ENCODE measurements around the gene NUBP1. TPM values are rescaled to one million over a fixed set of nuclear protein-coding genes. Genes with fewer than 3 reads are reported as not detected.
"Not testable (repeated sequence)": the region's sequence is repeated elsewhere in the genome, so short reads cannot be mapped to it uniquely, and the experiment has no call there.

NUBP1 gene
- total RNA-seq, 1 donor from 2014 or later: 32.9 TPM

GRCh38 chr16:10787304-10787703 lies 43.7 kb downstream of the NUBP1 start:
- H3K36me3 Mint-ChIP-seq (ENCODE audit: low read depth): peaks cover 4% of the 10 kb centered on the region
- TF ChIP-seq CTCF (conservative IDR thresholded peaks at IDR 0.05): no peak
- H3K27me3 Mint-ChIP-seq (ENCODE audit: low read depth): no peaks in the 10 kb centered on the region
- H3K27ac Mint-ChIP-seq (ENCODE audit: unreplicated experiment): no peak overlapping the region
- no peak for DNase-seq (ENCODE audit: low read depth, low spot score)
- peaks cover 3% of the 10 kb centered on the region for H3K9me3 Mint-ChIP-seq
- peaks cover 4% of the 10 kb centered on the region for H3K4me1 Mint-ChIP-seq
- H3K4me3 Mint-ChIP-seq: no peak overlapping the region

- H3K4me3 Mint-ChIP-seq; H3K27me3 Mint-ChIP-seq (ENCODE audit: low read depth); H3K4me1 Mint-ChIP-seq; H3K9me3 Mint-ChIP-seq; DNase-seq (ENCODE audit: low read depth, low spot score); H3K36me3 Mint-ChIP-seq (ENCODE audit: low read depth): not testable (repeated sequence)
- H3K27ac Mint-ChIP-seq (ENCODE audit: unreplicated experiment): peak overlapping the region; percentile 62
These were observed 45.0 kb downstream of the NUBP1 start for GRCh38 chr16:10788630-10789029.

- Mint-ChIP-seq H3K27me3 (ENCODE audit: low read depth) (no peaks in the 10 kb centered on the region), H3K27ac (ENCODE audit: unreplicated experiment) (no peak overlapping the region), H3K9me3 (peaks cover 3% of the 10 kb centered on the region), H3K36me3 (ENCODE audit: low read depth) (peaks cover 6% of the 10 kb centered on the region), H3K4me1 (peaks cover 4% of the 10 kb centered on the region), H3K4me3 (no peak overlapping the region)
- no peak for DNase-seq (ENCODE audit: low read depth, low spot score)
- TF ChIP-seq CTCF (conservative IDR thresholded peaks at IDR 0.05): no peak
These were observed 47.4 kb downstream of the NUBP1 start for GRCh38 chr16:10791048-10791447.

DNA sequence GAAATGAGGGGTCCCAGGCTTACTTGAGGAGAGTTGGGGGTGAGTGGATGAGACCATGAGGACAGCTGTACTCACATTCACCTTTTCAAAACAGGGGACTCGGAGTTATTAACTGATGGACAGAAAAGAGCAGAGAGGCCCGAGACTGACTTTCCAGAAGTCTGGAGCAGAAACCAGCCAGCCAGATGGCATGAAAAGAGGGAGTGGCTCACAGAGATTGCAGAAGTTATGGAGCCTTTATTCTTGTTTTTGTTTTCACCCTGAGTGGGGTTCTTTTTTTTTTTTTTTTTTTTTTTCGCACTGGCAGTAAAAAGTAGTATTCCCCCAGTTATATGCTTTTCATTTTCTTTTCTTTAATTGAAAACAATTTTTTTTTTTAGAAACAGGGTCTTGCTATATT lies 56.1 kb downstream of the NUBP1 start:
- no peak overlapping the region for H3K27ac Mint-ChIP-seq (ENCODE audit: unreplicated experiment)
- no peak overlapping the region for H3K4me3 Mint-ChIP-seq
- no peaks in the 10 kb centered on the region for H3K36me3 Mint-ChIP-seq (ENCODE audit: low read depth)
- TF ChIP-seq CTCF (conservative IDR thresholded peaks at IDR 0.05): no peak
- no peaks in the 10 kb centered on the region for H3K4me1 Mint-ChIP-seq
- no peaks in the 10 kb centered on the region for H3K9me3 Mint-ChIP-seq
- H3K27me3 Mint-ChIP-seq (ENCODE audit: low read depth): no peaks in the 10 kb centered on the region
- DNase-seq (ENCODE audit: low read depth, low spot score): no peak

DNA sequence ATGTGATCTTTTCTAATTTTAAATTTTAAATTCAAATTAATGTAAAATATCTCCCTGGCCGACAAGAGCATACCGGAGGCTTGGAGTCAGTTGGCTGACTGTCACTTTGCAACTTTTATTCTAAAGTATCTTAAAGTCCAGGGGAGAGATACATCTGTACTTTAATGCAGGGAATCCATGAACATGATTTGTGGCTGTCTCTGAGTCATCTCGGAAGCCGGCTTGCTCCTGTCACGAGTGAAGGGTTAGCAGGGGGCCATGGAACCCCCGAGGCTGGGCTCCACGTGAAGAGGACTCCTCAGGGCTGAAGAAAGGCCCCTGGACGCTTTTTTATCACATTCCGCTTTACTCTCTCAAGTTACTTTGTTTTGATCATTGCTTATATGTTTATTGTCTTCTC lies 61.7 kb downstream of the NUBP1 start:
- no peak for TF ChIP-seq CTCF (conservative IDR thresholded peaks at IDR 0.05)

GRCh38 chr16:10806698-10807097 lies 63.1 kb downstream of the NUBP1 start:
- no peaks in the 10 kb centered on the region for H3K4me1 Mint-ChIP-seq
- peaks cover 5% of the 10 kb centered on the region for H3K36me3 Mint-ChIP-seq (ENCODE audit: low read depth)
- no peaks in the 10 kb centered on the region for H3K9me3 Mint-ChIP-seq
- H3K27ac Mint-ChIP-seq (ENCODE audit: unreplicated experiment): no peak overlapping the region
- DNase-seq (ENCODE audit: low read depth, low spot score): no peak
- no peak overlapping the region for H3K4me3 Mint-ChIP-seq
- H3K27me3 Mint-ChIP-seq (ENCODE audit: low read depth): no peaks in the 10 kb centered on the region
- TF ChIP-seq CTCF (conservative IDR thresholded peaks at IDR 0.05): no peak

More for the DNA sequence above, 61.7 kb downstream of the NUBP1 start:
- Mint-ChIP-seq H3K4me1 (no peaks in the 10 kb centered on the region), H3K9me3 (no peaks in the 10 kb centered on the region), H3K36me3 (ENCODE audit: low read depth) (peaks cover 5% of the 10 kb centered on the region), H3K27ac (ENCODE audit: unreplicated experiment) (no peak overlapping the region), H3K4me3 (no peak overlapping the region), H3K27me3 (ENCODE audit: low read depth) (no peaks in the 10 kb centered on the region)
- no peak for DNase-seq (ENCODE audit: low read depth, low spot score)

All from neural crest cell (in vitro differentiated cells).